Lower lobe of right lung (tissue), 2 donors: ENCODE results near the gene L3MBTL4. TPM values are rescaled to one million over a fixed set of nuclear protein-coding genes. Genes with fewer than 3 reads are reported as not detected.

Source experiments
- ATAC-seq, 2 donors: fragments of 200-7000 bp; cut with Tn5 transposase; one replicate each; pipeline ENCODE4 v1.9.1; 2020 to 2022; ENCODE audit warnings: mild to moderate bottlenecking in 2 of 2, moderate library complexity in 2 of 2
- DNase-seq: peaks from one replicate; pipeline ENCODE4 v3.0.0-alpha.2; 2020
- H3K27ac ChIP-seq: fragments of 200-600 bp; one replicate; pipeline ENCODE4 v1.8.0; 2022
- H3K27me3 ChIP-seq: fragments of 200-600 bp; one replicate; pipeline ENCODE4 v1.8.0; 2022; ENCODE audit warnings: low read depth
- H3K36me3 ChIP-seq: fragments of 200-600 bp; one replicate; pipeline ENCODE4 v1.8.0; 2022; ENCODE audit warnings: mild to moderate bottlenecking
- H3K4me1 ChIP-seq: fragments of 200-600 bp; one replicate; pipeline ENCODE4 v1.8.0; 2022
- H3K4me3 ChIP-seq: fragments of 200-600 bp; one replicate; pipeline ENCODE4 v1.8.0; 2022; ENCODE audit warnings: mild to moderate bottlenecking
- H3K9me3 ChIP-seq: fragments of 200-600 bp; one replicate; pipeline ENCODE4 v1.8.0; 2022
- intact Hi-C: fragments of 100-400 bp; cut with DNase I; formaldehyde crosslinking; loops from one replicate; pipeline ENCODE4 v1.11.0; 2022
- total RNA-seq: library from RNA; stranded (reverse); fragmentation: NEBNext Ultra II Directional; extraction: Animal tissue kit (Norgen Biotek cat#: 25700); gene quantifications from one replicate; pipeline ENCODE4 v1.2.1, GENCODE V29; 2021
- TF ChIP-seq, protein P1 (sequence below): fragments of 200-600 bp; IDR thresholded peaks from one replicate; pipeline ENCODE4 v1.8.0; 2022; ENCODE audit warnings: antibody characterized with exemption, mild to moderate bottlenecking
- donor health status: DM: no; HTN: yes; CAD: no; lungs with severe emphysema.

L3MBTL4 gene
- total RNA-seq, 1 donor from 2014 or later, result 16.9 TPM

DNA sequence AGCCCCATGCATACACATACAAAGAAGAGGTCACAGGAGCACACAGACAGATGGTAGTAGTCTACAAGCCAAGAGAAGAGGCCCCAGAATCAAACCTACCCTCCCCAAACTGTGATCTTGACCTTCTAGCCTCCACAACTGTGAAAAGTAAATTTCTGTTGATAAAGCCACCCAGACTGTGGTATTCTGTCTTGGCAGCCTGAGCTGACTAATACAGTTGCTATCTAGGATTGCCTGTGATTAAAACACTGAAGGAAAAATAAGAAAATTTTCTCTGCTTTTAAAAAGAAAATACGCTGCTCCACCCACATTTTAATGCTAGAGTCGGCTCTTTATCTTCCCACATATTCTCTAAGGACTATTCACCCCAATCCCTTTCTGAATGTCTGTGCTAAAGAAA is 375.7 kb downstream of the L3MBTL4 start:
- ATAC-seq, result no peak
- DNase-seq, result no peak
- Histone ChIP-seq H3K27ac (no peak overlapping the region), H3K4me3 (no peak overlapping the region), H3K36me3 (no peaks in the 10 kb centered on the region), H3K4me1 (no peaks in the 10 kb centered on the region), H3K27me3 (no peaks in the 10 kb centered on the region), H3K9me3 (peaks cover 5% of the 10 kb centered on the region)
- intact Hi-C loops, result no loop called here
- TF ChIP-seq, protein P1, sequence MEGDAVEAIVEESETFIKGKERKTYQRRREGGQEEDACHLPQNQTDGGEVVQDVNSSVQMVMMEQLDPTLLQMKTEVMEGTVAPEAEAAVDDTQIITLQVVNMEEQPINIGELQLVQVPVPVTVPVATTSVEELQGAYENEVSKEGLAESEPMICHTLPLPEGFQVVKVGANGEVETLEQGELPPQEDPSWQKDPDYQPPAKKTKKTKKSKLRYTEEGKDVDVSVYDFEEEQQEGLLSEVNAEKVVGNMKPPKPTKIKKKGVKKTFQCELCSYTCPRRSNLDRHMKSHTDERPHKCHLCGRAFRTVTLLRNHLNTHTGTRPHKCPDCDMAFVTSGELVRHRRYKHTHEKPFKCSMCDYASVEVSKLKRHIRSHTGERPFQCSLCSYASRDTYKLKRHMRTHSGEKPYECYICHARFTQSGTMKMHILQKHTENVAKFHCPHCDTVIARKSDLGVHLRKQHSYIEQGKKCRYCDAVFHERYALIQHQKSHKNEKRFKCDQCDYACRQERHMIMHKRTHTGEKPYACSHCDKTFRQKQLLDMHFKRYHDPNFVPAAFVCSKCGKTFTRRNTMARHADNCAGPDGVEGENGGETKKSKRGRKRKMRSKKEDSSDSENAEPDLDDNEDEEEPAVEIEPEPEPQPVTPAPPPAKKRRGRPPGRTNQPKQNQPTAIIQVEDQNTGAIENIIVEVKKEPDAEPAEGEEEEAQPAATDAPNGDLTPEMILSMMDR, result no peak

DNA sequence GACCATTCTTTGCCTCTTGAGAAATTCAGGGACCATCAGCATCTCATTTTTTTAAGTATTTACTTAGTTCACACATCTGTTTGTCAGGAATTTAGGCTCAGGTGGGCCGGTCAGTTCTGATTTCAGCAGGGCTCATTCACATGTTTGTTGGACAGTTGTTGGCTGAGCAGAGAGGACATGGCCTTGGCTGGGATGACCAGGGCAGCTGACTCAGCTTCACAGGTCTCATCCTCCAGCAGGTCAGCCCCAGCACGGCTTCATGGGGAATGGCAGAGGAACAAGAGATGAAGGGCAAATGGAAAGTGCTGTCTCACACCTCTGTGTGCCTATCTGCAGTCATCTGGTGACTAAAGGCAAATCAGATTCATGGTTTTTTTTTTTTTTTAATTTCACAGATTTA is 383.3 kb downstream of the L3MBTL4 start:
- Histone ChIP-seq H3K36me3 (no peaks in the 10 kb centered on the region), H3K4me1 (no peaks in the 10 kb centered on the region), H3K9me3 (peaks cover 5% of the 10 kb centered on the region), H3K27ac (no peak overlapping the region), H3K27me3 (no peaks in the 10 kb centered on the region), H3K4me3 (no peak overlapping the region)
- DNase-seq (no peak), ATAC-seq (no peak)
- TF ChIP-seq, protein P1, result no peak
- intact Hi-C loops, result no loop called here

DNA sequence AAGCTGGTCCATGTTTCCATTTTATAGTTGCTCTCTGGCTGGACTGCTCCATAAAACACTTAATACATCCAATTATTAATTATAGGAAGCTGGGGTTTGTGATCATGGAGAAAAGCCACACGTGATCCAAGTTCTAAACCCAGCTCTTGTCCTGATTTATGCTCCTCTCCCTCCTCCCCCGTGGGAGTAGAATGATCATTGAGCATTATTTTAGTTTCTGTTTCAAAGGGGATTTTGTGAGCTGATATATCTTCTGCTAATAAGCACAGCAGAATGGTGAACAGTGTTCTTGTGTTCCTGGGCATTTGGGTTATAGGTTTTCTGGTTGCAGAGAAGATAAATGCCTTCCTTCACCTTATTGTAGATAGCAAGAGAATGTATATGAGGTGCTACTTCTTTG is 383.7 kb downstream of the L3MBTL4 start:
- Histone ChIP-seq H3K27ac (no peak overlapping the region), H3K27me3 (no peaks in the 10 kb centered on the region), H3K36me3 (no peaks in the 10 kb centered on the region), H3K4me3 (no peak overlapping the region), H3K4me1 (no peaks in the 10 kb centered on the region), H3K9me3 (peaks cover 3% of the 10 kb centered on the region)
- no peak for ATAC-seq
- DNase-seq, result no peak
- intact Hi-C loops, result no loop called here
- TF ChIP-seq, protein P1, result no peak

DNA sequence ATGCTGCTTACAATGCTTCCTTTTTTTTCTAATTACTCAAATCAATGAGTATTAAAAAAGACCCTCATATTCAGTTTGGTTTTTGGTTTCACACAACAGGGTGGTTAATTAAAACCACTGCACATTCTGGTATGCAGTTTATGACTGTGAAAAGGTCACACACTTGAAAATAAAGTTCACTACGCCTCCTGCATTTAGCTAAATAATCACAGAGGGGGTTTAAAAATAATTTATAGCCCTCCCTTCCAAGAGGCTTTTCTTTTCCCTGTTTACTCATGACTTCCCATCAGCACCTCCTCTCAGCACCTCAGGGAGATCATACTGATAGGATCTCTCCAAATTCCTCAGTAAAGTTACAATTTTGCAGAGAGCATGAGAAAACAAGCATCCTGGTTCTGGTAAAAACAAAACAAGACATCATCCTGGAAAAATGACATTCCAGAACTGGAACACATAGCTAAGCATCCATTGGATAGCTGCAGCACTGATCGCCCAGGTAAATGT is 389.9 kb downstream of the L3MBTL4 start:
- ATAC-seq (no peak), DNase-seq (no peak)
- no peak overlapping the region for H3K4me3 ChIP-seq
- no peak overlapping the region for H3K27ac ChIP-seq
- TF ChIP-seq, protein P1, result no peak
- H3K9me3 ChIP-seq, result no peaks in the 10 kb centered on the region
- no peaks in the 10 kb centered on the region for H3K36me3 ChIP-seq
- no peaks in the 10 kb centered on the region for H3K27me3 ChIP-seq
- H3K4me1 ChIP-seq, result no peaks in the 10 kb centered on the region
- intact Hi-C loops, result no loop called here

DNA sequence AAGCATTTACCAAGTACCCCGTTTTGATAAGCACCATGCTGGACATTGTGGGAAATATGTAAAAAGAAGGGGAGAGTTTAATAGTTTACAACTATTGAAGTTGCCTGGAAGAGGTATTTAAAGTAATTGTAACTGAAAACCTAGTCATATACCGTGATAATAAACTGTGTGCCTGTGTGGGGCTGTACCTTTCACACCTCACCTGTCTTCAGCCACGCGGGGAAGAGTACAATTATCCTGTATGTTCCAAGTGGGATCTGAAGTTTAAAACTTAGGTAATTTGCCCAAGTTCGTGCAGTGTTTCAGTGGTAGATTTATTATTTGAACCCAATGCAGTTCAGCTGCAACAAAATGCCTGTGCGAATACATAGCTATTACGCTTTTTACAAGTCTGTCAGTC is 391.2 kb downstream of the L3MBTL4 start:
- H3K27me3 ChIP-seq, result no peaks in the 10 kb centered on the region
- H3K27ac ChIP-seq, result no peak overlapping the region
- no peak for ATAC-seq
- no peaks in the 10 kb centered on the region for H3K9me3 ChIP-seq
- TF ChIP-seq, protein P1, result no peak
- no peak for DNase-seq
- intact Hi-C loops, result no loop called here
- no peak overlapping the region for H3K4me3 ChIP-seq
- no peaks in the 10 kb centered on the region for H3K4me1 ChIP-seq
- H3K36me3 ChIP-seq, result no peaks in the 10 kb centered on the region

DNA sequence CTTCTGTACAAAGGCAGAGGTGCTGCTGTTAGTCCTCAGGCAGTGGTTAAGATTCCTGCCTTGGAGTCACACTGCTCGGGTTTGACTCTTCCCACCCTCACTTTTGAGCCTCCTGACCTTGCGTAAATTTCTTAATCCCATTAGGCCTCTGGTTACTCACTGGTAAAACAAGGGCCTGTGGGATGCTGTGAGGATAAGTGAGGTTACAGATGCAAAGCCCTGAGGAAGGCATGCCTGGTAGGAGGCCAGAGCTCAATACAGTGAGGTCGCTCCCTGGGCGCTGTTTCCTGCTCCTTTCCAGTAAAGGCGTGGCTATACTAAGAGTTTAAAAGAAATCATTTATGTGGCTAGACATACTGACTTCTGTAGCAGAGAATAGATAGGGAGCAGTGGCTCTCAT is 391.9 kb downstream of the L3MBTL4 start:
- intact Hi-C loops, result no loop called here

More for the DNA sequence above, 391.9 kb downstream of the L3MBTL4 start:
- ATAC-seq (no peak), DNase-seq (no peak)
- no peaks in the 10 kb centered on the region for H3K27me3 ChIP-seq
- TF ChIP-seq, protein P1, result no peak
- no peaks in the 10 kb centered on the region for H3K4me1 ChIP-seq
- no peak overlapping the region for H3K27ac ChIP-seq
- no peaks in the 10 kb centered on the region for H3K36me3 ChIP-seq
- no peak overlapping the region for H3K4me3 ChIP-seq
- H3K9me3 ChIP-seq, result no peaks in the 10 kb centered on the region
